Fibroblast of the aortic adventitia (primary cell): Measurements from ENCODE around the gene MCM8. TPM values are rescaled to one million over a fixed set of nuclear protein-coding genes. Genes with fewer than 3 reads are reported as not detected.

Experiments used
- DNase-seq: peaks from one replicate; pipeline ENCODE4 v3.0.0-alpha.2; 2010; ENCODE audit warnings: low read depth
- H3K4me3 ChIP-seq: 2 replicates; pipeline ENCODE4 v1.5.1; 2011; ENCODE audit warnings: low read depth, mild to moderate bottlenecking, control low read depth, low read length, moderate library complexity
- CTCF ChIP-seq: IDR thresholded peaks from 2 replicates; pipeline ENCODE4 v1.5.1; 2011; ENCODE audit warnings: mild to moderate bottlenecking, low read length, control low read depth, inconsistent platforms; ENCODE audit not compliant: insufficient read depth
- total RNA-seq: library from RNA; depleted of rRNA; stranded (reverse); fragments of >200 nt; gene quantifications from 2 replicates; pipeline ENCODE4 v1.2.3, GENCODE V29; 2012; ENCODE audit warnings: low replicate concordance

MCM8 gene
- total RNA-seq, 1 donor: 17.5 TPM

- no peak for TF ChIP-seq CTCF
- no peak for DNase-seq
- H3K4me3 ChIP-seq: no peak overlapping the region
Measured at GRCh38 chr20:5977223-5977622, 26.8 kb downstream of the MCM8 start.

GRCh38 chr20:5977975-5978374, 27.5 kb downstream of the MCM8 start:
- H3K4me3 ChIP-seq: no peak overlapping the region
- TF ChIP-seq CTCF: no peak
- no peak for DNase-seq

- no peak overlapping the region for H3K4me3 ChIP-seq
- no peak for TF ChIP-seq CTCF
- no peak for DNase-seq
Measured at GRCh38 chr20:5979801-5980200, 29.3 kb downstream of the MCM8 start.

GRCh38 chr20:5980720-5981538, 30.5 kb downstream of the MCM8 start:
- TF ChIP-seq CTCF: no peak
- no peak overlapping the region for H3K4me3 ChIP-seq
- DNase-seq: no peak

GRCh38 chr20:5987383-5987782, 36.9 kb downstream of the MCM8 start:
- TF ChIP-seq CTCF: no peak
- no peak overlapping the region for H3K4me3 ChIP-seq
- DNase-seq: no peak

- no peak overlapping the region for H3K4me3 ChIP-seq
- TF ChIP-seq CTCF: no peak
Measured at GRCh38 chr20:5989539-5989938, 39.1 kb downstream of the MCM8 start.

GRCh38 chr20:5990946-5991345, 40.5 kb downstream of the MCM8 start:
- no peak for TF ChIP-seq CTCF
- DNase-seq: no peak
- no peak overlapping the region for H3K4me3 ChIP-seq

More at GRCh38 chr20:5989539-5989938, 39.1 kb downstream of the MCM8 start:
- no peak for DNase-seq
